ENCODE data around the gene CRYBA4. TPM values are rescaled to one million over a fixed set of nuclear protein-coding genes. Genes with fewer than 3 reads are reported as not detected.

The CRYBA4 gene
- total RNA-seq, 1 experiment from 2014 or later: not detected

DNA sequence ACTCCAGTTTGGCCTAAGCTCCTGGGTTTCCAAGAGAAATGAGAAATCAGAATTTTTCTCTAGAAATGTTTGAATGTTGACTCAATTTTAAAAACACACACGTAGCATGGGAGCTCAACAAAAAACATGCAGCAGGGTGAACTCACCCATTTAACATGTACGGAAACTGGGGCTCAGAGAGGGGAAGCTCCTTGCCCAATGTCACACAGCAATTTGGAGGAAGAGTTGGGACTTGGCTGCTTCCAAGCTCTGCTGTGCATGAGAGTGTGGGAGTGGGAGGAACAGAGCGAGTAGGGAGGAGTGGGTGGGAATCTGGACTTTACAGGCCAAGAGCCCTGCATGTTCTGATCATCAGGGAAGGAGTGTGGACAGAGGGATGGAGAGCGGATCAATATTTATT lies 37.8 kb upstream of the CRYBA4 start:
- no peaks in the 10 kb centered on the region for H3K9me3 ChIP-seq (ENCODE audit: low read depth, low read length, poor library complexity, severe bottlenecking)
- H3K27ac ChIP-seq (ENCODE audit: low read depth, low read length, poor library complexity, severe bottlenecking): no peak overlapping the region
- ChIA-PET POLR2A (ENCODE audit: low non-redundant PET) (no interaction called here), CTCF (no interaction called here)
- H3K36me3 ChIP-seq (ENCODE audit: insufficient read depth, low read length, poor library complexity, severe bottlenecking): no peaks in the 10 kb centered on the region
- intact Hi-C loops (cut with micrococcal nuclease; ENCODE audit: unreplicated experiment): no loop called here
- no peak overlapping the region for H3K4me3 ChIP-seq (ENCODE audit: low read depth, low read length, poor library complexity, severe bottlenecking)
- no peaks in the 10 kb centered on the region for H3K4me1 ChIP-seq (ENCODE audit: insufficient read depth, low read length, poor library complexity, severe bottlenecking)
- H3K27me3 ChIP-seq (replicated peaks; ENCODE audit: insufficient read depth, low read depth, low read length, poor library complexity): no peaks in the 10 kb centered on the region
- no peak for DNase-seq (ENCODE audit: low spot score)
- TF ChIP-seq EZH2 (IDR thresholded peaks at IDR 0.05; ENCODE audit: borderline replicate concordance, low read depth, low read length, poor library complexity, severe bottlenecking): no peak
- TF ChIP-seq CTCF (conservative IDR thresholded peaks at IDR 0.05; ENCODE audit: low read depth, low read length): no peak
- BruUV-seq (replicated peaks): no TSS peak

DNA sequence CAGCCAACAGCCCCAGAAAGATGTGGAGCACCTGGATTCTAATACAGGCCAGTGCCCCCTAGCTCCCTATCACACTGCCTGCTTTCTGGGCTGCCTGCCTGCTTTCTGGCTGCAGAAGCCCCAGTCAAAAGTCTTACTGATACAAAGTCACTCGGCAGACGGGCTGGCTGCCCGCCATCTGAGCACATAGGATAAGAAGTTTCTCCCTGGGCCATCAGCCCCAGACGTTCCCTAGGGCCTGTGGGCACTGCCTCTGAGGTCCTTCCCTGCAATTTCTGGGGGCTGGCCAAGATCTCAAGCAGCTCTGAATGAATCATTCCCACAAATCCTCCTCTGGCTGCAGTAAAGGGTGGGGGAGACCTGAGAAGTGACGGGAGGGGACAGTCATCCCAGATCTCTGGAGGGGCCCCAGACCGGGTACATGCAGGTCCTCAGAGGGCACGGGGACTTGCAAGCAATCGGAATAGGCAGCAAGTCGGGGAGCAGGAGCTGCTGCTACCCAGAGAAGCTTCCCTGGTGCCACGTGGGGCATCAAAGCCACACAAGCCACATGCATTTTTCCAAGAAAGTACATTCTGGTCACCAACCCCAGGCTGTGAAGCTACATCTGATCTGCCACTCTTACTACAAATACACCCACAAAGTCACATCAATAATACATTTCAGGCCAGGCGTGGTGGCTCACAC lies 36.5 kb upstream of the CRYBA4 start:
- no peaks in the 10 kb centered on the region for H3K9me3 ChIP-seq (ENCODE audit: low read depth, low read length, poor library complexity, severe bottlenecking)
- intact Hi-C loops (cut with micrococcal nuclease; ENCODE audit: unreplicated experiment): no loop called here
- DNase-seq (ENCODE audit: low spot score): peak; percentile 45
- H3K27me3 ChIP-seq (replicated peaks; ENCODE audit: insufficient read depth, low read depth, low read length, poor library complexity): no peaks in the 10 kb centered on the region
- POLR2A ChIA-PET (ENCODE audit: low non-redundant PET): no interaction called here
- BruUV-seq (replicated peaks): no TSS peak
- CTCF ChIA-PET: no interaction called here
- TF ChIP-seq EZH2 (IDR thresholded peaks at IDR 0.05; ENCODE audit: borderline replicate concordance, low read depth, low read length, poor library complexity, severe bottlenecking): no peak
- no peak for TF ChIP-seq CTCF (conservative IDR thresholded peaks at IDR 0.05; ENCODE audit: low read depth, low read length)
- H3K4me3 ChIP-seq (ENCODE audit: low read depth, low read length, poor library complexity, severe bottlenecking): no peak overlapping the region
- H3K36me3 ChIP-seq (ENCODE audit: insufficient read depth, low read length, poor library complexity, severe bottlenecking): no peaks in the 10 kb centered on the region
- H3K27ac ChIP-seq (ENCODE audit: low read depth, low read length, poor library complexity, severe bottlenecking): no peak overlapping the region
- no peaks in the 10 kb centered on the region for H3K4me1 ChIP-seq (ENCODE audit: insufficient read depth, low read length, poor library complexity, severe bottlenecking)

- CTCF ChIA-PET: no interaction called here
These were observed 35.0 kb upstream of the CRYBA4 start for GRCh38 chr22:26586556-26587325.

More at GRCh38 chr22:26586556-26587325, 35.0 kb upstream of the CRYBA4 start:
- no peak overlapping the region for H3K4me3 ChIP-seq (ENCODE audit: low read depth, low read length, poor library complexity, severe bottlenecking)
- no peaks in the 10 kb centered on the region for H3K36me3 ChIP-seq (ENCODE audit: insufficient read depth, low read length, poor library complexity, severe bottlenecking)
- no peak for TF ChIP-seq CTCF (conservative IDR thresholded peaks at IDR 0.05; ENCODE audit: low read depth, low read length)
- TF ChIP-seq EZH2 (IDR thresholded peaks at IDR 0.05; ENCODE audit: borderline replicate concordance, low read depth, low read length, poor library complexity, severe bottlenecking): no peak
- no peak overlapping the region for H3K27ac ChIP-seq (ENCODE audit: low read depth, low read length, poor library complexity, severe bottlenecking)
- POLR2A ChIA-PET (ENCODE audit: low non-redundant PET): no interaction called here
- H3K27me3 ChIP-seq (replicated peaks; ENCODE audit: insufficient read depth, low read depth, low read length, poor library complexity): no peaks in the 10 kb centered on the region
- no peaks in the 10 kb centered on the region for H3K4me1 ChIP-seq (ENCODE audit: insufficient read depth, low read length, poor library complexity, severe bottlenecking)
- no TSS peak for BruUV-seq (replicated peaks)
- H3K9me3 ChIP-seq (ENCODE audit: low read depth, low read length, poor library complexity, severe bottlenecking): no peaks in the 10 kb centered on the region
- intact Hi-C loops (cut with micrococcal nuclease; ENCODE audit: unreplicated experiment): no loop called here
- DNase-seq (ENCODE audit: low spot score): no peak
